Hematopoietic multipotent progenitor cell treated with erythropoietin and hydrocortisone succinate and interleukin-3 and kit ligand, for 15 days (in vitro differentiated cells): ENCODE results near the gene TMEM176A.

ENCODE experiments used
- DNase-seq: peaks from one replicate; pipeline ENCODE4 v3.0.0-alpha.2; 2015; ENCODE audit warnings: low spot score

The TMEM176A gene

DNA sequence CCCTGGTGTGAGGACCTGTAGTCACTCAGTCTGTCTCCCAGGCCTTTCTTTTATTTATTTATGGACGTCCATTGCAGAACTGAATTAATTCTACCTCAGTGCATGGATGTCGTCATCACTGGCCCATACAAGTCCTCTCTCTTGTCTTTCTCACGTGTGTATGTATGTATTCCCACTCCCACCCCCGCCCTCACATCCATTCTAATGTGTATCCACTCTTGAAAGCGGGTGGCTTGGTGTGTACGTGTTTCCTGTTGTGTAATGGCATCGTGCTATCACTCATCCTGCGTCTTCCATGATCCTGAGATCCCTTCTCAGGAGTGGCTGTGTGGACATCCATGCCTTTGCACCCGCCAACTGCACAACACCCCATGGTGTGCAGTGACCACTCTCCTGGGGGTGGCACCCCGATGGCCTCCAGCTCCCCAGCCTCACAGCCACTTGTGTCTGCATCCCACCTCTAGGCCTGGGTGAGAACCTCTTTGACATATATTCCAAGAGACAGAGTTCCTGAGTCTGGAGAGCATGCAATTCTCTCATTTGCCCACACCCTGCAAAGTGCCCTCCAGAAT lies 48.7 kb downstream of the TMEM176A start:
- no peak for DNase-seq

DNA sequence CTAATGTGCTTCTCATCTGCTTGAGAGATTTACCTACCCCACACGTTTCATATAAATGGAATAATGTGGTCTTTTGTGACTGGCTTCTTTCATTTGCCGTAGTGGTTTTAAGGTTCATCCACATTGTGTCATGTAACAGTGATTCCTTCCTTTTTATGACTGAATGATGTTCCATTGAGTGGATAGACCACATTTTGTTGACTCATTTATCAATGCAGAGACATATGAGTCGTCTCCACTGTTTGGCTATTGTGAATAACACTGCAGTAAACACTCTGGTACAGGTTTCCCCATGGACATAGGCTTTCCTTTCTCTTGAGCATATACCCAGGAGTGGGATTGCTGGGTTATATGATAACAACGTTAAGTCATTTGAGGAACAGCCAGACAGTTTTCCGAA lies 49.7 kb downstream of the TMEM176A start:
- no peak for DNase-seq

DNA sequence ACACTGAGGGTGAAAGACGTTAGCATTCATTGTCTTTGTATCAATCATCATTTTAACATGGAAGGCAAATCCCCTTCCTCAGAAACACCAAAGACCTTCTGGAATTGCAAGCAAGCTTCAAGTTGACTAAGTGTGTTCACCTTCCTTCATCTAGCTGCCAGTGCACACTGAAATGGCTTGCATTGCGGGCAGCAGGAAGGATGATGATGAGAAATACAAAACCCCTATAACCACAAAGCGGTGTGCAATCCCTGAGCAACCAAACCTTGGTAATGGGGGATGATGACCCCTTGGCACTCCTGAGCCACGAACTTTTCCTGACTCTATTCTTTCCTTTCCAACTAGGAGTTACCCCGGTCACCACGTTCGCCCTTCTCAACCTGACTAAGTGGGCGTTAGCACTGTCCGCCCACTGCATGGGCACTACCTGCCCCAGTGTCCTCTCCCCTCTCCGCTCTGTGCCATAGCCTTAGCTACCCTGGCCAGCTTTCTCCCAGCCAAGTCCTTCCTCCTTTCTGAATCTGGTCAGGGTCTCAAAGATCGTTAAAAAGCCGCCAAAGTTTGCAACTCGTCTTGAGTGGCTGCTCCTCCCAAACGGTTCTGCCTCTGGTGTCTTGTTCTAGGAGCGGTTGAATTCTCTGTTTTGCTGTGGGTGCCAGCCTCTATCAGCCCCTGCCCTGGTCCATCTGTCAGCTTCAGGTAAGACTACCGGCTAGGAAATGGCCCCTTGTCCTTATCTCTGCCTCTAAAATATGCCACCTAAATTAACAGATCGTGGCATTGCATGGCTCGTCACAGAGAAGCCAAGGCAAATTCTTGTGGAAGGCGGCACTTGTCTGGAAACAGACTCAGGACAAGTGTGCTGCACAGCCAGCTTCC lies 51.2 kb downstream of the TMEM176A start:
- no peak for DNase-seq

DNA sequence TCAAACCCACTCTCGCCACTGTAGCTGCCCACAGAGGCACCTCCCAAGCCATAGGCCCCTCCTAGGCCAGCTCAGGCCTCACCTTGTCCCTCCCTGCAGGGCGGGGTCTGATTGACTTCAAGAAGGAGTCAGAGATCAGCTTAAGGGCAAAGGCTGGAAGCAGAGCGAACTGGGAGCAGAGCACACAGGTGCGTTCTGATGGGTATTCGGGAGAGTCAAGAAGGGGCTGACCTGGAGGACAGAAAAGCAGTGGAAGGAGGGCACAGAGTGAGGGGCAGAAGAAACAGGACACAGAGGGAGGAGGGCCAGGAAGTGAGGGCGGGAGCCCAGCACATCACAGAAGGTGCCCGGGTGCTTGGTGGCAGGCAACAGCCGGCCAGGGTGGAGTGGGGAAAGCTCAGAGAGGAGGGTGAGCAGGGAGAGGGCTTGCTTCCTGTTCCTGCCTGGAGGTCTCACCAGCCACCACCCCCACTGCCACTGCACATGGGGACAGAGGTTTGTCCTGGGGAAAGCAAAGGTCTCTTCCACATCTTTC lies 51.9 kb downstream of the TMEM176A start, which contains the start of gene AOC1:
Gene AOC1, plus strand, starts transcription at position 147 of the 535 bp plus-strand sequence. CDS start 3,954 bp downstream, outside the sequence.
- no peak for DNase-seq

DNA sequence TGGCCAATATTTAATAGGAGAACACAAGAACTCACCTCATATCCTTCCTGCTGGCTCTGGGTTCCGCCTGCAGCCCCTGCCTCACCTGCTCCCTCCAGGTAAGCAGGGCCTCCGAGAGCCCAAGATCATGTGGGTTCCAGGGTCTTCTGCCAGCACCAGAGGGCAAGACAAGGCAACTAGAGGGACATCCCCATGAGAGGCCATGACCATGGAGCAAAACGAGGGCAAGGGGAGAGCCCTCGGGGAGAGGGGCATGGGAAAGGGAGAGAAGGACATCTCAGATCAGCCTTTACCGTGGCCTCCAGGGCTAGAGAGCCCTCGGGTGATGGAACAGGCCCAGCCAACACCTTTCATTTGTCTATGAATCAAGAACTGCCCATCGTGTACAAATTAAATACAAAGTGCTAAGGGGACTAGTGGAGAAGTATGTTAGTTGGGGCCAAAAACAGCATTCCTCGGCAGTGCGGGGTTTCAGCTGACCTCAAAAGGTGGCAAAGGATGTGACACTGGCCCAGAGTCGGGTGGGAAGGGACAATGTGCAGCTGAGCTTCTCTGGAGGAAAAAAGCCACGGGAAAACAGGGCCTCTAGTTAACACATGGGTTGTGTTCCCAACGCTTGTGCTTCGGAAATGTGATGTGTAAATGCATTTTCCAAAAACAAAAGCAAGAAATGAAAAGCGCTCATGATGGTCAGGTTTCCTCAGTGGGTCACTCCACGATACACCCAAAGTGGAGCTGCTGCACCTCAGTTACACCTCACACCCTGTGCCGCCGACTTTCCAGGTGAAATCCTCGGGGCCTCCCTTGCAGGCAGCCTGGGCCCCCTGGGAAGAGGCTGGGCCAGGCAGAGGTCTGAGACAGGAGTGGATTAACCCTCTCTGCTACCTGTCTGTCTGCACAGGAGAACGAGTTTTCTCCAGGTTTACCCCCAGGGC lies 53.8 kb downstream of the TMEM176A start:
- no peak for DNase-seq
